T-helper 22 cell (primary cell): ENCODE results near the gene KNDC1.
"Not testable (repeated sequence)": the region's sequence is repeated elsewhere in the genome, so short reads cannot be mapped to it uniquely, and the experiment has no call there.

Experiments used
- DNase-seq: peaks from one replicate; pipeline ENCODE4 v3.0.0-alpha.2; 2020; ENCODE audit warnings: low read depth

Gene KNDC1

DNA sequence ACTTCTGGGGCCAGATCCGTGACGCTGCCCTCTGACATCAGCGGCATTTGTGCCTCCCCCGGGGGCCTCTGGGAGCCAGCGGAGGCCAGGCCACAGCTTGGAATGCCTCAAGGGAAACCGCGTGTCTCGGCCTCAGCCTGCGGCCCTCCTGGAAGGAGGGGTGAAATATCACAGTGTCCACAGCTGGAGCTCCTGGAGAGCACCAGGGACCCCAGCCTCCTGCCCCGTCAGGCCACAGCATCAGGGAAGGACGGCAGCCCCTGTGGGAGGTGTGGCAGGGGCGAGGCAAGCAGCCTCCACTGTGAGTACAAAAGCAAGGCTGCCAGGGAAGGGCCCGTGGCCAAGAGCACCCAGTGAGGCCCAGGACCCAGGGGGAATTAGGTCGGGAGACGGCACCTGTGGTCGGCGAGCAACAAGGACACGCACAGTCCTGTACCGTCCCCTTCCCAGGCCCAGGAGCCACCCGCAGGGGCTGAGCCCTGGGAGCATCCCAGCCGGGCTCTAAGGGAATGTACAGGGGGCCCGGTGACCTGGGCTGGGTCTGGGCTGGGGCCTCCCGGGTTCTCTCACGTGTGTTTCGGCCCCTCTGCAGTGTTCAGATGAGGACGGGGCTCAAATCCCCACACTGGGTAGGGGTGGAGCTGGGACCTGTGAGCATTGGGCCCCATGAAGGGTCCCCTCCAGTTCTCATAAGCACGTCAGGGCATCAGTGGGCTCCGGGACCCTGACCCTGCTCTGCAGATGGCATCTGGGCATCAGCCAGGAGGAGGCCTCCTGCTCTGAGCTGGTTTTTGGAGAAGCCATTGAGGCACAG is 18.7 kb upstream of the KNDC1 start:
- DNase-seq, result no peak

DNA sequence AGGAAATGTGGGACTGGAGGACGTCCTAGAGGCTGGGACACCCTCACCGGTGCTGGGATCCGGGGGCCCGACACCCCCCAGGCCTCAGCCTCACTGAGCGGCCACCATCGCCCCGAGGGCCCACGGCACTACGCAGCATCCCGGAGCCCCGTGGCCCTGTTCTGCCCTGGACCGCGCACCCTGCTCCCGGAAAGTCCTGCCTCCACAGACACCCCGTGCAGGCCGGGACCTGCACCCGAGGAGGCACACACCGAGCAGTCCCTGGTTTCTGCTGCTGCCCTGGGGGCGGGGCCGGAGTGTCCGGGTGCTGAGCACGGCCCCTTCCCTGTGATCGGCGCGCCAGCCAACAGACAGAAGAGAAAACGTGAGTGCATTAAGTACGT is 18.1 kb upstream of the KNDC1 start:
- DNase-seq, result no peak

DNA sequence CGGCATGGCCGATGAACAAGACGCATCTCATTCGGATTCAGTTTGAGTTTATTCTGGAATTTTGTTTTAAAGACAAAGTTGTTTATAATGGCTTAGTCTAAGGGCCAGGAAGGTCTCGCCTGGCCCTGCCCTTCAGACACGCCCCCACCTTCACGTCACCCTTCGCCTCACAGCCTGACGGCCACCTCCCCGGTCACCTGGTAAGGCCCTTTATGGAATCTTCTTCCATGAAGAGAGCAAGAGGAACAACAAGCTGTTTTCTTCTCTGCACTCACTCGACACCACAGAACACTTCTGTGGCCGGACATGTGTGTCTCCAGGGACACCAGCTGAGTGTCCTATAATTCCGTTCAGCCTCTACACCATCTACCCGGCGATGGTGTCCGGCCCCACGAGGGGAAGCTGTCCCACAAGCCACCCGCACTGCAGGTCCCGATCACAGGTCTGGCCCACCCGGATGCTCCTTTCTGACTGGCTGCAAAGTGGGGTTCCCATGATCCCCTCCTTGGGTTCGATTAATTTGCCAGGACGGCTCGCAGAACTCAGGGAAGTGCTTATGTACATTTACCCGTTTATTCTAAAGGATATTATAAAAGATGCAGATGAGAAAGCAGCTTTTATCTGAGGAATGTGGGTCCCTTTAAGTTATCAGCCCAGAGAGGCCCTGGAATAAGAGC is 17.4 kb upstream of the KNDC1 start:
- DNase-seq, result no peak

DNA sequence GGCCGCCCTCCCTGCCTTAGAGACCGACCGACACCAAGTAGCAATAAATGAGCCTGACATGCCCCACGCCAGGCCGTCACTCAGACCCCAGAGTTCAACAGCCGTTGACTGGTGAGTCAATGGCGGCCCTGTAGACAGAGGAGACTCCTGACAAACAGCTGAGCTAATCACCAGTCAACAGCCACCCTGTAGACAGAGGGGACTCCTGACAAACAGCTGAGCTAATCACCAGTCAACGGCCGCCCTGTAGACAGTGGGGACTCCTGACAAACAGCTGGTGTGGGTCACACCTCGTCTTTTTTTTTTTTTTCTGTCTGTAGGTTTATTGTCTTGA is 16.9 kb upstream of the KNDC1 start:
- DNase-seq, result no peak

DNA sequence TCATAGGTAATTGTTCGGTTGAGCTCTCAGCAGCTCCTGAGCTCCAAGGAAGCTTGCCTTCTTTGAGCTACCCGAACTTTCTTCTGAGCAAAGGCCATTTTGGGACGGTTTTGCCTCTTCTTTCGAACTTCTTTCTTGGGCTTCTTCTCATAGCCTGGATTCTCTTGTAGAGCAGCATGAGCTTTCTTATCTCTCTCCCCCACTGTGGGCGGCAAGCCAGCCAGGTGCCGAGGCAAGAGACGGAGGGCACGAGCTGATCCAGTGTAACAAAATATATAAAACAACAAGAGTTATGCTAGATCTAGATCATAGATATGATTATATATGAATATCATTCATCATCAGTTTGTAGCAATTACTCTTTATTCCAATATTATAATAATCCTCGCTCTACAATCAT is 16.5 kb upstream of the KNDC1 start:
- DNase-seq, result no peak

DNA sequence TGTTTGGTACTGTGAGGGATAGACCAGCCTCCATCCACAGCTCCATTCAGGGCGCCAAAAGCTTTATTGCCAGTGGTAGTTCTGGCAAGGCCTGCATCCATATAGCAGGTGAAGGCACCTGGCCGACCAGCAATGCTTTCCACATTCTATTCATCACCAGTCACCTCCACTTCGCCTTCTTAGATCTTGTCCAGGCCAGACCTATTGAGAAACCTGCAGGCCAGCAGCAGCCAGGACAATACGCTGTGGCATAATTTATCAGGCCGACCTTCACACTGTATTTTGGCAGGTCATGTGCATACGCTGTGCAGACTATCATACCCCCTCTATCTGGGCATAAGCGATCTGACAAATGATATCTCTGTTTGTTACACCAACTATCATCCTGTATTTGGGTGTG is 15.2 kb upstream of the KNDC1 start:
- DNase-seq, result no peak

DNA sequence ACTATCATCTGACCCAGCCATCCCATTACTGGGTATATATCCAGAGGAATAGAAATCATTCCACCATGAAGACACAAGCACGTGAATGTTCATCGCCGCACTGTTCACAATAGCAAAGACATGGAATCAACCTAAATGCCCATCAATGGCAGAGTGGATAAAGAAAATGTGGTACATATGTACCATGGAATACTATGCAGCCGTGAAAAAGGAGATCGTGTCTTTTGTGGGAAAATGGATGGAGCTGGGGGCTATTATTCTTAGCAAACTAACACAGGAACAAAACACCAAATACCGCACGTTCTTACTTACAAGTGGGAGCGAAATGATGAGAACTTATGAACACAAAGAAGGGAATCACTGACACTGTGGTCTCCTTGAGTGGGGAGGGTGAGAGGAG is 9.8 kb upstream of the KNDC1 start:
- DNase-seq, result no peak

DNA sequence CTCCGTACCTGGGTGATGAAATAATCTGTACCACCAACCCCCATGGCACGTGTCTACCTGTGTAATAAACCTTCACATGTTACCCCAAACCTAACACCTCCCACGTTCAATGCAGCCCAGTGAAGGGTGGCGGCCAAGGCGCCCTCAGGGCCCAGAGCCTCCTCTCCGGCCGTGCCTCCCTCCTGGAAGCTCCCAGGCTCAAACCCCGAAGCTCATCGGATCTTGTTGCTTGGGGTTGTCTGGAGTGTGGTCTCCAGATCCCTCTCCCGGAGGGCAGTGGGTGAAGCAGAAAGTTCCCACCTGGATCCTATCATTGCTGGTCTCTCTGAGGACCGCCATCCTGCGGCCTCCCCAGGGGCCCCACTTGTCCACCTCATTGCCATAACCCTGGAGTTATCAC is 9.4 kb upstream of the KNDC1 start:
- no peak for DNase-seq

DNA sequence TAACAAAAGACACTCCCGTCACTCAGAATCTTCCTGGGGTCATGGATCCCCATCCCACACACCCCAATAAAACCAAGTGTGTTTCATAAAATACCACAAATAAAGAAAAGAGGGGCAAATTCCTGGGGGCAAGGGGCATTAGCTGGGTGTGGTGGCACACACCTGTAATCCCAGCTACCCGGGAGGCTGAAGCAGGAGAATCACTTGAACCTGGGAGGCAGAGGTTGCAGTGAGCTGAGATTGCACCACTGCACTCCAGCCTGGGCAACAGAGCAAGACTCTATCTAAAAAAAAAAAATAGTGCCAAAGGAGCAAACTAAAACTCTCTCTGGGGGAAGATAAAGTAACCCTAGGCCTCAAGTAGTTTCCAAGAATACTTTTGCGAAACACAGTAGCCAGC is 8.9 kb upstream of the KNDC1 start:
- DNase-seq, result not testable (repeated sequence)

DNA sequence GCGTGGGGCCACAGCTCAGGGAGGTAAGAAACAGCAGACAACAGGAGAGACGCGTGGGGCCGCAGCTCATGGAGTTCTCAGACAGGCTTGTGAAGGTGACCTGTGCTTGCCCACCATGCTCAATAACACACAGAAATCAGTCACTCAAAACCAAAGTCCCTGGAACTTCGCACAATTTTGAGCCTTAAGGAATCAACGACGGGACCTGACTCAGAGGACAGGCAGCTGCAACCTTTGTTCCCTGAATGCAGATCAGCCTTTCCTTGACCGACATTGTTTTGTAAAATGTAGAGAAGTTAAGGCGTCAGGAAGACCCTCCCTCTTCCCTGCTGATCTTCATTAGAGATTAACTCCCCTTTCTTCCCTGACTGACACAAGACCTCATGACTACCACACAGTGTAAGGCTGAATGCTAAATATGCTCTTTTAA is 8.5 kb upstream of the KNDC1 start:
- DNase-seq, result no peak

DNA sequence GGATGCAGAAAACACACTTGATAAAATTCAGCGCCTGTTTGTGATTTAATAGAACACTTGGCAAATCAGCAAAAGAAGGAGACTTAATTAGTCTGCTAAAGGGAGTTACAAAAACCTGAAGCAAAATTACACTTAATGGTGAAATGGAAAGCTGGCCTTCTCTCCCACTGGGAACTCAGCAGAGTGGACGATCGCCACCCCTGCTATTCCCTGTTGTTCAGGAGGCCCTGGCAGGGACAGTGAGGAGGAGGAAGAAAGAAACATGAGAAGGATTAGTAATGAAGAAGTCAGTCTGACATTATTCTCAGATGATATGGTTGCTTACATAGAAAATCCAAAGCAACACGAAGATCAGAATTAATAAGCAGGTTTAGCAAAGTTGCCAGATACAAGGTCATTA is 5.6 kb upstream of the KNDC1 start:
- no peak for DNase-seq

DNA sequence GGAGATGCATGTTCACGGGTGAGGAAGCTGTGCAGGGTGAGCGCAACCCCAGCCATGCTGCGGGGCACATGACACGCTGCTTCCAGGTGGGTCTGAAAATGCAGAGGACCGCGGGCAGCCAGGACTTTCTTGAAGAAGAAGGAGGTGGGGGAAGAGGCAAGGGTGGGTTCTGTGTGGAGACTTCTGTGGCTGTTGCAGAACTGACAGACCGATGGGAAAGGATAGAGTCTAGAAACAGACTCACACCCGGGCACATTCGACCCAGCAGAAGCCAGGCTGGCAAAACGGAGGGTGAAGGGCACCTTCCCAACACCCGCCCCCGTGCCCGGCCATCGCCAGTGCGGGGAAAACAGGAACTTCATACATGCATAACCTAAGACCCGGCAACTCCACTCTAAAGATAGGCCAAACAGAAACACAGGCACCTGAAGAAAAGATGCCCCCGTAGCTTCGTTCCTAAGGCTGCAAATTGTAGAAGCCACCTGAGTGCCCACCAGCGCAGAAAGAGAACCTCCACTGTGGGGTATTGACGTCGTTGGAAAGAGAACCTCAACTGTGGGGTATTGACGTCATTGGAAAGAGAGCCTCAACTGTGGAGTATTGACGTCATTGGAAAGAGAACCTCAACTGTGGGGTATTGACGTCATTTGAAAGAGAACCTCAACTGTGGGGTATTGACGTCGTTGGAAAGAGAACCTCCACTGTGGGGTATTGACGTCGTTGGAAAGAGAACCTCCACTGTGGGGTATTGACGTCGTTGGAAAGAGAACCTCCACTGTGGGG is 4.8 kb upstream of the KNDC1 start:
- no peak for DNase-seq

DNA sequence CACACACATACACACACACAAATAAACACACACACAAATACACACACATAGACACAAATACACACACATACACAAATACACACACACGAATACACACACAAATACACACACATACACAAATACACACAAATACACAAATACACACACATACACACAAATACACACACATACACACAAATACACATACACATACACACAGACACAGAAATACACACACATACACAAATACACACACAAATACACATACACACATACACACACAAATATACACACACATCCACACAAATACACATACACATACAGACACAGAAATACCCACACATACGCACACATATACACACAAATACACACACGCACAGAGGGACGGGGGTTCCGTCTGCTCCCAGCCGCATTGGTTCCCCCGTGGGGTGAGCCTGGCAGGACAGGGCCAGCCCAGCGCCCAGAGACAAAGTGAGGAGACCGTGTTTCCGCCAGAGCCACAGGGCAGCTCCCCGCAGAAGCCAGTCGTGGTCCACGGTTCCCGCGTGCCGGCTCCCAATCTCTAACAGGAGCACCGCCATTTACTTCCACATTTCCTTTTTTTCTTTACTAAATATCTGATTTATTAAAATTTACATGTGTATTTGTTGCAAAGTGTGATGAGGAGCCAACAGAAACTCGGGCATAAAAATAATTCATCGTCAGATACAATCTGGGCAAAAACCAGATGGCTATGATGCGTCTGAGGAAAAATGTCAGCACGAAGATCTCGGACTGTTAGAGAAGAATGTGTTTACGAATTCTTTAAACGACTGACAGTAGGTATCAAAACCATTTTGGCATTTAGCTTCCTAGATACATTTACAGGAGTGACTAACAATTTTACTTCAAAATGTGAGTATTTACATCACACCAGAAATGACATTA is 3.1 kb upstream of the KNDC1 start:
- DNase-seq, result no peak

DNA sequence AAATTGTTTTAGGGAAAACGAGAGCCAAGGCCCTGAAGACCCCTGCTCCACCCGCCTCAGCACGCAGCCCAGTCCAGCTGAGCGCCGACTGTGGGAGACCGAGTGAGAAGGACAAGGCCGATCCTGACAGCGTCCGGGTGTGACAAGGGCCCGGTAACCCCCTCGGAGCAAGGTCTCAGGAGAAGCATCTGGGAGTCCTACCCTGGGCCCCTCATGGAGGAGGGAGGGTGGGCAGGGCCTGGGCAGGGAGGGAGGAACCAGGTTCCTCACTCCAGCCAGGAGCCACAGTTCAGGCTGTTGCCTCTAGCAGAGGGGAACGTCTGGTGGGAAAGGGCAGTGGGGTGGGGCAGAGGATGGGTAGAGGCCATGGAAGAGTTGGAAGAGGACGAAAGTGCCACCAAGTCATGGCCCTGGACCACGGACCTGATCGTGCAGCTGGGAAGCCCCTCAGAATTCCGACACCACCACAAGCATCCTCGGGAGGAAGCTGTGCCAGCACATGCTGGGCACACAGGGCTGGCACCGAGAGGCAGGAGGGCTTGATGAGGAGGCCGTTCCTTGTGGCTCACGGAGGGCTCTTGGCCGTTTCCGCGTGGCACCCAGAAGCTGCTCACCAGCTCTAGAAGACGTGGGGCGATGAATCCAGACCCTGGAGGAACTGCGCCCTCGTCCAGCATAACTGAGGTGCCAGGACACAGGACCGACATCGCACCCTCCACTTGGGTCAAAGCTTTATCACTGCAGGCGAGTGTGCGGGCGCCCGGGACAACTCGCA is 2.2 kb upstream of the KNDC1 start:
- no peak for DNase-seq

DNA sequence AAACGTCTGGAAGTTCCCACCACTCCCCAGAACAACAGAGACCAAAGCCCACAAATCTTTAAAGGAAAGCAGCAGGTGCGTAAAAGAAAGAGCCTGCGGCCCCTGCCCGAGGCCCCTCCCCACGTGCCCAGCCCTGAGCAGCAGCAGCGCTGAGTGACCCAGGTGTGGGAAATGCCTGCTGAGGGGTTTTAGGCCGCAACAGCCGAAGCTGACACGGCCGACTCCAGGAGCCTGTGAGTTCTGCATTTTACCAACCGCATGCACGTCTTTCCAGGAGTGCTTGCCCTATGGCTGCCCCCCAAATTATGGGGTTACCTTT is 1.6 kb upstream of the KNDC1 start:
- no peak for DNase-seq

DNA sequence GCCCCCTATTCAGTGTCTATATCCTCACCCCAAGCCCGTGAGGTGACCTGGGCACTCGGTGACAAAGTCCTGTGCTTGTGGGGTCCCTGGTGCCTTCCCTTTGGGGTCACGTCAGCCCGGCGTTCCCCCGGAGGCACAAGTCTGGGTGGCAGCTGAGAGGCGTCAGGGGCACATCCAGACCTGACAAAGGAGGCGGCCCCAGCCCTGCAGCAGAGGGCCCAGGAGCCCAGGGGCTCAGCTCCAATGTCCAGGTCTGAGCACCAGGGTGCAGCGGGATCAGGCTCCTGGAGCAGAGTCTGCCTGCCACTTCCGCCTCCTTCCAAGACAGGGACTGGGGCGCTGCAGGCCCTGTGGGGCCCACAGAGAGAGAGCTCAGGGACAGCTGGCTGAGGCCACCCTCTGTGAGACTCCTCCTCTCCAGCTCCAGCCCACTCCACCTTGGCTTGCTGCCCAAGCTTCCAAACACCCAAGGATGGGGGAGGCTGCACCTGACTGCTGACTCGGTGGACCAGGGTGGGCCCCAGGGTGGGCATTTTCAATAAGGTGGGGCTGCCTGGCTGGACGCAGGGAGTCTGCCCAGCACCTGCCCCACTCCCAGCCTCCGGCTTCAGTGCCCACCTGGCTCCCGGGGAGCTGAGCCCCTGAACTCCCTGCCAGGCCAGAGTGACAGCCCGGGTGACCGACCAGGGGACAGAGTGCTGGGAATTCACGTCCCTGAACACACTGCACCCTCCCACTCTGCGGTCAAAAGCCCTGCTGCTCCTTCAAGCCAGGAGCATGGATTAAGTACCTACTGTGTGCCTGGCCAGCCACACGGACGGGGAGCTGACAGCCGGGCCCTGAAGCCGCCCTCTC is 1.0 kb upstream of the KNDC1 start:
- DNase-seq, result no peak

DNA sequence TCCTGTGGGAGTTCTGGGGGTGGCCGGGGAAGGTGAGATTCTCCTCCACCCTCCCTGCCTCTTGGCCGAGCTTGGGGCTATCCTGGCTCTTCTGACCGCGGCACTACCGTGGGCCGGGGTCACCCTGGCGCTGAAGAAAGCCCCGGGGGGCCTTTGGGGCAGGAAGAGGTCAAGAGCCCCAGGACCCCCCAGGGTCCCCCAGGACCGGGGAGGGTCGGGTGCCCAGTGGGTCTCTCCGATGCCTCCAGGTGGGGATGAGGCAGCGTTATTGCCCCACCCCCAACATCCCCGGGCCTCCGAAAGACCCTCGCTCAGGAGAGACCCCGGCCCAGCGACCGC is 439 bp upstream of the KNDC1 start:
- no peak for DNase-seq

DNA sequence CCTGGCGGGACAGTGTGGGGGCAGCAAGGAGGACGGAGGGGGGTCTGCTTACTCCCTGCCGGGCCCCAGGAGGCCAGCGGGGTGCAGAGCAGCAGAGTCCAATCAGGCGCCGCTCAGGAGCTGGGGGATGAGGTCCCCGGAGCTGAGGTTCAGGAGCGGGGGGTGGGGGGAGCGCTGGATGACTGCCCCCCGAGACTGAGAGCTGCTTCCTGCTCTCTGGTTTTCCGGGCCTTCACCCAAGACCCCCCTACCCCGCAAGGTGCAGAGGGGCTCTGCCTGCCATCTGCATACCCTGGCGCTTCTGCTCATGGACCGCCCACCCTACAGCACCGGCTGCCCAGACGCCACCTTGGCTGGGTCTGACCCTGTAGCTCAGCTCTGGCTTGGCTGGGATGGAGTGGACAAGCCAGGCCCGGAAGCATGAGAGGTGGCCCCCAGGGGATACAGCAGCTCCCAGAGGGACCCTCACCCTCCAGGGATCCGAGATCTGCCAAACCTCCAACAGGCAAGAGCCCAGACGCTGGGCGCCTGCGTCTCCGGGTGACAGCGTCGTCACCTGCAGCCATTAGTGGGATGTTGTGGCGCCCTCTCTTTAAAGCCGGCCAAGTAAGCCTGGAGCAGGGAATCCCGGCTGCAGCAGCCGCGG is 930 bp downstream of the KNDC1 start:
- DNase-seq, result no peak

DNA sequence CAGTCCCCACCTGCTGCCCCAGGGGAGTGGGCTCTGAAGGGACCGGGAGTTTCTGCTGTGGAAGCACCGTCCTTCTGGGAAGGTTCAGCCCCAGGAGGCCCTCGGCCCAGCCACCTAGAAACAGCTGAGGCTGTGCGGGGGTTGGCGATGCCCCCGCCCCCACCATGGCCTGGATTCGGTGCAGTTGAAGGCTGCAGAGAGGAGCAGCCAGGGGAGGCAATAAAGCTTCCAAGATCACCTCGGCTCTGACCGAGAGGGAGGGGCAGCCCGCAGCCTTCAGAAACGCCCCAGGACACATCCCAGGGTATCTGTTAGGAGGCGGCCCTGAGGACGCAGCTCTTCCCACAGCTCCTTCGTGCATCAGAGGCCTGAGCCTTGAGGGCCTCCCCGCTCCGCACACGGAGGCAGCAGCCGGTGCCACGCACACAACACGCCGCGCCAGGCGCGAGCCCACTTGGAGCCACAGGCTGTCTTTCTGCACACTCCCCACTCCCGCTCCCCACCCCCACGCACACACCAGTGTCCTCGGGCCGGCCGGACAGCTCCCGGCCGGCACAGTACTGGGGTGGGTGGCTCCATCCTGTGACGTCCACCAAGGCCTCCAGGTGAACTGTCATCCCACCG is 1.6 kb downstream of the KNDC1 start:
- DNase-seq, result no peak
